ENCODE data around the gene PPARG. TPM values are rescaled to one million over a fixed set of nuclear protein-coding genes. Genes with fewer than 3 reads are reported as not detected.
"Not testable (repeated sequence)": the region's sequence is repeated elsewhere in the genome, so short reads cannot be mapped to it uniquely, and the experiment has no call there.

Gene PPARG
- total RNA-seq, 2 donors from 2014 or later, result 12.3 to 17.9 TPM

DNA sequence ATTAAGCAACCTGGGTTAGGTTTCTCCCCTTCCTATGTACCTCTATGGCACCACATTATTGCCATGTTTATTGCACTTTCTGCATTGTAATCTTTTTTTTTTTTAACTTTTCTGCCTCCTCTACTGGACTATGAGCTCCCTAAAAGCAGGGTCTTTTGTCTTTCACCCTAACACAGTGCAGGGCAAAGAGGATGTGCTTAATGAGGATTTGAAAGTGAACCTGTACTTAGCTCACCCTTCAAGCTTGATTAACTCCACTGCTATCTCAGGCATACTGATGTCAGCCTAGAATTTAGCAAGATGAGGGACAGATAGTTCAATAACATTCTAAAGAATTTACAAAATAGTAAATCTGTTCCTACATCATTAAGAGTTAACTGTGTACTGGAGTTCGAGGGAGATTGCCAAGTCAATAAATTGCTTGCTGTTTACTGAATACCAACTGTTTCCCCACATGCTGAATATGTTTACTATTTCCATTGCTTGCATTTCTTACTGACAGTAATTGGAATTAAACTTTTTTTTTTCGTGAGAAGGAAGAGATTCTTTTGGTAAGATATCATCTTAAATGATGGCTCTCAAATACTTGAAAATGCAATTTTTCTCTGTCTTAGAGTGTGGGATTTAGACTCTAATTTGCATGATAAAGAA, 15.7 kb upstream of the PPARG start:
- Histone ChIP-seq H3K27me3 (no peaks in the 10 kb centered on the region), H3K36me3 (no peaks in the 10 kb centered on the region), H3K4me3 (no peak overlapping the region), H3K4me1 (no peaks in the 10 kb centered on the region), H3K27ac (no peak overlapping the region), H3K9me3 (no peaks in the 10 kb centered on the region)
- TF ChIP-seq, protein P1, sequence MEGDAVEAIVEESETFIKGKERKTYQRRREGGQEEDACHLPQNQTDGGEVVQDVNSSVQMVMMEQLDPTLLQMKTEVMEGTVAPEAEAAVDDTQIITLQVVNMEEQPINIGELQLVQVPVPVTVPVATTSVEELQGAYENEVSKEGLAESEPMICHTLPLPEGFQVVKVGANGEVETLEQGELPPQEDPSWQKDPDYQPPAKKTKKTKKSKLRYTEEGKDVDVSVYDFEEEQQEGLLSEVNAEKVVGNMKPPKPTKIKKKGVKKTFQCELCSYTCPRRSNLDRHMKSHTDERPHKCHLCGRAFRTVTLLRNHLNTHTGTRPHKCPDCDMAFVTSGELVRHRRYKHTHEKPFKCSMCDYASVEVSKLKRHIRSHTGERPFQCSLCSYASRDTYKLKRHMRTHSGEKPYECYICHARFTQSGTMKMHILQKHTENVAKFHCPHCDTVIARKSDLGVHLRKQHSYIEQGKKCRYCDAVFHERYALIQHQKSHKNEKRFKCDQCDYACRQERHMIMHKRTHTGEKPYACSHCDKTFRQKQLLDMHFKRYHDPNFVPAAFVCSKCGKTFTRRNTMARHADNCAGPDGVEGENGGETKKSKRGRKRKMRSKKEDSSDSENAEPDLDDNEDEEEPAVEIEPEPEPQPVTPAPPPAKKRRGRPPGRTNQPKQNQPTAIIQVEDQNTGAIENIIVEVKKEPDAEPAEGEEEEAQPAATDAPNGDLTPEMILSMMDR (IDR thresholded peaks at IDR 0.05), result no peak
- DNase-seq (ENCODE audit: low spot score), result no peak

DNA sequence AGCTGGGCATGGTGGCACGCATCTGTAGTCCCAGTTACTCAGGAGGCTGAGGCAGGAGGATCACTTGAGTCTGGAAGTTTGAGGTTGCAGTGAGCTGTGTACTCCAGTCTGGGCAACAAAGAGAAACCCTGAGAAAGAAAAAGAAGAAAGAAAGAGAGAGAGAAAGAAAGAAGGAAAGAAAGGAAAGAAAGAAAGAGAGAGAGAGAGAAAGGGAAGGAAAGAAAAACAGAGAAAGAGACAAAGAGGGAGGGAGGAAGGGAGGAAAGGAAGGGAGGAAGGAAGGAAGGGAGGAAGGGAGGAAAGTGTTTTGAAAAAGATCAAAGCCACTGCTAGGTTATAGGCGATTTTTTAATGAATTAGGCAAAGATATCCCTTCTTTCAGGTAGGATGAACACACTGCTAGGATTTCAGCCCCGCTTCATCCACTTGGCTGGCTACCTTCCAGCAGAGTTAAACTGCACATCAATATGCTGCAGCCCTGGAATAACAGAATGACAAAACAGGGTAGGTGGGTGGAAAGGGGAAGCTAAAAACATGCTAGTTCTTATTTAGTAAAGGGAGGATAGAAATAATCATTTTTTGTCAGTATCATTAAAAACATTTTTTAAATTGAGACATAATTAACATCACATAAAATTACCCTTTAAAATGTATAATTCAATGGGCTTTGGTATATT, 12.8 kb upstream of the PPARG start:
- TF ChIP-seq, protein P1 (IDR thresholded peaks at IDR 0.05), result no peak
- Histone ChIP-seq H3K27me3 (no peaks in the 10 kb centered on the region), H3K4me3 (no peak overlapping the region), H3K9me3 (no peaks in the 10 kb centered on the region), H3K36me3 (no peaks in the 10 kb centered on the region), H3K27ac (no peak overlapping the region), H3K4me1 (no peaks in the 10 kb centered on the region)
- no peak for DNase-seq (ENCODE audit: low spot score)

DNA sequence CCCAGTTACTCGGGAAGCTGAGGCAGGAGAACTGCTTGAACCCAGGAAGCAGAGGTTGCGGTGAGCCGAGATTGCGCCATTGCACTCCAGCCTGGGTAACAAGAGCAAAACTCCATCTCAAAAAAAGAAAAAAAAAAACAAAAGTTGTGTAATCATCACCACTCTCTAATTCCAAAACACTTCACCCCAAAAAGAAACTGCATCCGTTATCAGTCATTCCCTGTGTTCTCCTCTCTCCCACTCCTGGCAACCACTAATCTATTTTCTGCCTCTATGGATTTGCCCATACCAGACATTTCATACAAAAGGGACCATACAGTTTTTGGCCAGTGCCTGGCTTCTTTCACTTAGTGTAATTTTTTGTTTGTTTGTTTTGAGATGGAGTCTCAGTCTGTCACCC, 12.0 kb upstream of the PPARG start:
- H3K27ac ChIP-seq; H3K9me3 ChIP-seq; H3K36me3 ChIP-seq; H3K4me3 ChIP-seq; H3K4me1 ChIP-seq; DNase-seq (ENCODE audit: low spot score); H3K27me3 ChIP-seq: not testable (repeated sequence)

DNA sequence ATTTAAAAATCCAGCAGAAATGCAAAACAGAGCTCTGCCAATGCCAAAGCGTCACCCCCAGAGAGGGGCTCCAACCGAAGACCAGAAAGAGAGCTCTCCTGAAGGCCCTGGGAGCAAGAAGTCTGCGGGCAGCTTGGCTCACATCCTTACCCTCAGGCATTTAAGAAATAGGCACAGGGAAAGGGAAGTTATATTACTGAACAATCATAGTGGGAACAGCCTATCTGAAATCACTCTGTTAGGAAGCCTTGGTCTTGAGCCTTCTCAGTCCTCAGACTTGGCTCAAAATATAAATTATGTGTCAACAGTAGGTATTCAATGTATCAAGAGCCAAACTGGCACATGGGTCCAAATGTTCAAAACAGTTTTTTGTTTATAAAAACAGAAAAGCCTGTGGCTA, 10.3 kb upstream of the PPARG start:
- Histone ChIP-seq H3K4me3 (no peak overlapping the region), H3K4me1 (no peaks in the 10 kb centered on the region), H3K9me3 (no peaks in the 10 kb centered on the region), H3K27ac (no peak overlapping the region), H3K36me3 (no peaks in the 10 kb centered on the region), H3K27me3 (no peaks in the 10 kb centered on the region)
- TF ChIP-seq, protein P1 (IDR thresholded peaks at IDR 0.05), result no peak
- no peak for DNase-seq (ENCODE audit: low spot score)

DNA sequence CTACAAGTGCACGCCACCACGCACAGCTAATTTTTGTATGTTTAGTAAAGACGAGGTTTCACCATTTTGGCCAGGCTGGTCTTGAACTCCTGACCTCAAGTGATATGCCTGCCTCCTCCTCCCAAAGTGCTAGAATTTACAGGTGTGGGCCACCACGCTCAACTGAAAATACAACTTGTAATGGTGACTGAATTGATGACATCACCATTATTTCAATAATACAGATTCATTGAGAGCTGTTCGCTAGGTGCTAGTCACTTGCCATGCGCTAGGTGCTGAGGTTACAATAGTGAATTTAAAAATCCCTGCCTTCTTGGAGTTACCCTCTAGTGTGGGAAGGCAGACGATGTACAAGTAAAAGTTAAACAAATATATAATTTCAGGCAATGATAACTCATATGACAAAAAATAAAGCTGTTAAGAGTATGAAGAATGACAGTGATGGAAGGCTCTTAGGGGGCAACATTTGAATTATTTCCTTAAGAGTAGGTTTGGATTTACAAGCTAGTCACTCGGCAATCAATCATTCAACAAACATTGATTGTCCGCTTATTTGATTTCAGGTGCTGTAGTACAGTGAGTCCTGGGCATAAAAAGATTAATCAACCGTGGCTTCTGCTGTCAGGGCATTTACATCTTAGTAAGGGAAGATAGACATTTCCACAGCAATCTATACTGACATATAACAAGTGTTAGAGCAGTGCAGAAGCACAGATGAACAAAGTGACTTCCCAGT, 9.1 kb upstream of the PPARG start:
- no peaks in the 10 kb centered on the region for H3K4me1 ChIP-seq
- no peak for DNase-seq (ENCODE audit: low spot score)
- H3K27ac ChIP-seq, result no peak overlapping the region
- no peak overlapping the region for H3K4me3 ChIP-seq
- no peaks in the 10 kb centered on the region for H3K27me3 ChIP-seq
- TF ChIP-seq, protein P1 (IDR thresholded peaks at IDR 0.05), result no peak
- no peaks in the 10 kb centered on the region for H3K9me3 ChIP-seq
- H3K36me3 ChIP-seq, result no peaks in the 10 kb centered on the region

DNA sequence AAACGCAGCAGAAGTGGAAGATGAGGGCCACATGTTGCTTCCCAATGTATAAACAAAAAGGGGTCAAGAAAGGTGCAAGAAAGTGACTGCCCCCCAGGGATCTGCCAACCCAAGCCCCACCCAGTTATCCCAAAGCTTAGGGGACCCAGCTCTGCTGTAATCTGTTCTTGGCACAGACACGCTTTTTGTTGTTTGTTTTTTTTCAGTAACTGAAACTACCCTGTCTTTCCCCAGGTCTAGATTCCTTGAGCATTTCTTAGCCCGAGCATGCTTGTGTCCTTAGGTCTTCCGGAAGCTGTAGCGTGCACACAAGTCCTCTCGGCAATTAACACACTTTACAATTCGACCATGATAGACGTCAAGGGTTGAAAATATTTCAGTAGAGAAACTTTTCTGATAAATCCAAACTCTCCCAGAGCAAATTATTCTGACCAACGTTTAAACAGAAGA, 8.5 kb upstream of the PPARG start:
- TF ChIP-seq, protein P1 (IDR thresholded peaks at IDR 0.05), result no peak
- DNase-seq (ENCODE audit: low spot score), result no peak

More for the DNA sequence above, 8.5 kb upstream of the PPARG start:
- Histone ChIP-seq H3K27me3 (no peaks in the 10 kb centered on the region), H3K4me3 (no peak overlapping the region), H3K4me1 (no peaks in the 10 kb centered on the region), H3K27ac (no peak overlapping the region), H3K9me3 (no peaks in the 10 kb centered on the region), H3K36me3 (no peaks in the 10 kb centered on the region)

Data from right atrium auricular region (tissue), 2 donors.